ENCODE measurements around the gene TRIM74.
"Not testable (repeated sequence)": the region's sequence is repeated elsewhere in the genome, so short reads cannot be mapped to it uniquely, and the experiment has no call there.

TRIM74 gene

DNA sequence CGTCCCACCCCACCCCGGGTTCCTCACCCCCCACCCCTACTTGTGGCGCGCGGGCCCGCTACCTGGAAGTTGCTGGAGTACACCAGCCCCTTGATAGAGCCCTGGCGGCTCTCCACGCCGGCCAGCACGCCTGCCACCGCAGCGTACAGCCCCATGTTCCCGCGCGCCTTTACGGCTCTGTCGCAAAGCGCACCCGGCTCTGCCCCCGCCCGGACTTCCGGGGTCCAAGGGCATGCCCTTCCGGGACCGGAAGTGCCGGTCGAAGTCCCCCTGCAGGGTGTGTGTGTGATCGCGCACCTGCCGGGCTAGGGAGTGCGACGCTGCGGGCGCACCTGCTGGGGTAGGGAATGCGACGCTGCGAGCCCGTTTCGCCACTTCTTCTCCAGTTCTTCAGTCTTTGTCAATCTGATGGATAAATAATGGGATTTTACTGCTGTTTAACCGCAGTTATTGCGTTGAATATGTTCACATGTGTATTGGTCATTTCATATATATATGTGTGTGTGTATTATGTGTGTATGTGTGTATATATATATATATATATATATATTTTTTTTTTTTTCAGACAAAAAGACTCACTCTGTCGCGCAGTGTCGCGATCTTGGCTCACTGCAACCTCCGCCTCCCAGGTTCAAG, 14.6 kb downstream of the TRIM74 start:
- DNase-seq: not testable (repeated sequence)

DNA sequence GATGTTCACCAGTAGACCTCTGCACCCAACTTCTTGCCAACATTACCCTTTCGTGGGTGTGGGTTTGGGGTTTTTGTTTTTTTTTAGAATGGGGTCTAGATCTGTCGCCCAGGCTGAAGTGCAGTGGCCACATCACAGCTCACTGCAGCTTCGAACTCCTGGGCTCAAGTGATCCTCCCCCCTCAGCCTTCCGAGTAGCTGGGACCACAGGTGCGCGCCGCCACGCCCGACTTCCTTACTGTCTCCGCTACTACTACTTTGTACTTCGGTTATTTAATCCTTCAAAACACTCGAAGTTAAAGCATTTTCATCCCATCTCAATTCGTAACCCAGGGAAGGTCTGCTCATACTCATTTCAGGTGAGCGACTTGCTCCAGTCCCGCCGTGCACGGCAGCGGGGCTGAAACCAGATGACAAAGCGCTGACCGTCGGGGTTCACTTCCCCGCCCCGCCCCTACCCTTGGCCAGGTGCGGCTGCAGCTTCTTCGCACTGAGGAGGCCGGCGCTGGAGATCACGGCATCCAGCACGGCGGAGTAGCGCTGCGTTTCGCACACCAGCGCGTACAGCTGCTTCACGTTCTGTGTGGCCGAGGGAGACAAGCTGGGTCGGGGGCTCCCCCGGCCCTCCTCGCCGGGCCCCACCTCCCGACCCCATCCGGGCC, 15.2 kb downstream of the TRIM74 start:
- DNase-seq: not testable (repeated sequence)

DNA sequence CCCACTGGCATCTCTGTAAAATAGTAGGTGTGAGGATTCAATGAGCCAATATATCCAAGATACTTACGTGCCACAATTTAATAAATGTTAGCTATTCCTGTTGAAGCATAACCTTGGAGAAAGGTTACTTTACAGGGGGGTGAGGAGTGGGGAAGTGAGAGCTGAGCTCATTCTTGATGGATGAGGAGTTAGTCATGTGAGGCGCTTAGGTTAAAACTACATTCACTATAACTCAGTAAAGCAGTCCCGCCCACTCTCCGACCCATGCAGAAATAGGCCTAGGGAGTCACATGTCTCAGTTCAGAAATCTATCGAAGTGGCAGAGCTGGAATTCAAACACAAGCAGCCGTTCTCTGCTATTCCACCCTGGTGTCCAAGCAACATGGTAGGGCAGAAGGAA, 18.8 kb downstream of the TRIM74 start:
- not testable (repeated sequence) for DNase-seq

DNA sequence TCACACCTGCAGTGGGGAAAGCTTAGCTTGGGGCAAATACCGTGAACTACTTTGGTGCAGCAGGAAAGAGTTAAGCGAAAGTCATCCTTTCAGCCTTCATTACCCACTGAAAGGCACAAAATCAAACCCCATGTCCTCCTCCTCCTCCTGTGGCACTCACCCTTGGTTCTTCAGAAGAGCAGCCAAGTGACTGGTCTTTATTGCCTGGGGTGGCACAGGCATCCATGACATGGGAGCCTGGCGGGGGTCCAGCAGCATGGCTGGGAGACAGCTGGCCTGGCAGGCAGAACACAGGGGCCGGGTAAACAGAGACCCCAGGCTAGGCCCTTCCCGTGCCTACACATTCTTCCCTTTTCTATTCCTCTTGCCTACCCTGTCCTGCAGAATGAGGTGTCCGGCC, 19.6 kb downstream of the TRIM74 start:
- not testable (repeated sequence) for DNase-seq

DNA sequence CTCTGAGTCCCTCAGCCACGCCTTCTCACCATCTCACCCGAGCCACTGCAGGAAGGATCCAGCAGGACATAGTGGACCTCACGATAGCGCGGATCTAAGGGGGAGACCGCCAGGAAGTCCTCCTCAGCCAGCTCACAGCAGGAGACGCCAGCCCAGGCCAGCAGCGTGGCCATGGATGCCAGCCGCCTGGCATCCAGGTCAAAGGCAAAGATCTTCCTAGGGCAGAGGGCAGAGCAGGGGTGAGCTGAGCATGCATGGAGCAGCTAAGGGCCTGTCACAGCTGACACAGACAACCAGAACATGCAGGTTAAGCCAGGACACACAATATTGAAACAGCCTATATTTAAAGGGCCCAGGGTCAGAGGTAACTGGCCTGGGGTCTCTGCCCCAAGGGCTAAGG, 20.0 kb downstream of the TRIM74 start:
- not testable (repeated sequence) for DNase-seq

DNA sequence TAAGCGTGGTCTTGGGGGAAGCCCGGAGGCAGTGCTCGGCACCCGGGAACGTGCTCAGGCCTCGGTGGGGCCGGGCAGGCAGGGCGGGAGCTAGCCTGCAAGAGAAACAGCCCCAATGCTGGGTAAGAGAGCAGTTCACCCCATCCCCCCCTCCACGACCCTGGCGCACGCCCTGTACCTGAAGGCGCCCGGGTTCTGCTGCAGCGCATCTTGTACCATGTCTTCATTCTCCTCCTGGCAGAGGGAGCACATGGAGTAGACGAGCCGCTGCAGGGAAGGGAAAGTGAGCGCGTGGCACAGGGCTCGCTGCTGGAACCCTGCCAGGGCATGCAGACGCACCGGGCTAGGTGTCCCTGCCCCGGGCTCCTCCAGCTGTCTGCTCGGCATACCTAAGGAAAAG, 20.6 kb downstream of the TRIM74 start:
- not testable (repeated sequence) for DNase-seq

DNA sequence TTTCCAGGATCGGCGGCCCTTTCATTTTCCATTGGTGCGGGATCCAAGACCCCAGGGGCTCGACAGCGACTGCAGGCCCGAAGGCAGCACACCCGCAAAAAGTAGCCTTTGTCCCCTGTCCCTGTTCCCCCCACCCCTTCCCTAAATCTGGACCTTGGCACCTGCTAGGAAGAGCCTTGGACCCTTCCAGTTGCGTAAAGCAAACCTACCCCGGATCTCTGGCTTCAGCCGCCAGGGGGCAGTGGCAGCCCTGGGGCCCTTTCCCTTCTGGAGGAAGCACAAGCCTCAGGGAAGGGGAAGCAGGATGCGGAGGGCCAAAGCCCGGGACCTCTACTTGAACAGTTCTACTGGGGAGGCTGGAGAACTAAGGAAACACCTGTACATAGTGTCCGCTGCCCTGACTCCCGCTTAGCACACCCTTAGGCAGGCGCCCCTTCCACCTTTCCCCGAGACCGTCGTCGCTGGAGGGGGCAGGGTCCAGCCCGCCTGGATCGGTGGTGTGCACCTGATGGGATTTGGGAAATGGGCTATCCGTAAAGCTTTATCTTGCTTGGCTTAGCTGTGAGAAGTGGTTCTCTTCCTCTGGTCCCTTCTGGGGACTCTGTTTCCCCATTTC, 23.0 kb downstream of the TRIM74 start:
- DNase-seq: not testable (repeated sequence)

DNA sequence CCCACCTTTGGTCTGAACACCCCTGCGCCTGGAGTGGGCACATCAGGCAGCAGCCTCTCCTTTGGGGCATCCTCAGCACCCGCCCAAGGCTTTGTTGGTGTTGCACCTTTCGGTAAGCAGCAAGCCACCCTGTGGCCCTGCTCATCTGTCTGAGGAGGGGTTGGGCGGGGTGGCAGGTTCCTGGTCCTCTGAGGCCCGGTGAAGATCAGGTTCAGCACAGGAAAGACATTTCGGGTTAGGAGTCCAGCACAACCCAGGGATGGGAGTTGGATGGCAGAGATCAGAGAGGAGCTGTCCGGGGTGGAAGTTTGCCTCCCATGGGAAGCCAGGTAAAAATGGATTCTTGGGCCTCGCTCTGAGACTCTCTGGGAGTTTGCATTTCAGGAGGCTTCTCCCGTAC, 23.7 kb downstream of the TRIM74 start:
- DNase-seq: not testable (repeated sequence)

DNA sequence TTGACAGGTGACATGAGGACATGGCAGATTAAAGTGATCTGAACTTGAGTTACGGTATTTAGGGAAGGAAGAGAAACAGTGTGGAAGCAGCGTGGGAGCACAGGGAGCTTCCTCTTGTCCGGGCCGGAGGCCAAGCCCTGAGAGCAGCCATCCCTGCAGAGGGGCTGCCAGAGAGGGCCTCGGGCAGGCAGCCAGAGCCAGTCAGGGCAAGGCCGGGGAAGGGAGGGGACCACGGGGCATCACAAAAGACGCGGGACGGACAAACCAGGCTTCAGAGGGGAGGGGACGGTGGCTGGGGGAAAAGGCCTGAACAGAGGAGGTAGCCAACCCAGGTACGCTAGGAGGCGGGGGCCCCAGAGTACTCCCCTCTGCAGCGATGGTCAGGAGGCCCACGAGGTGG, 24.3 kb downstream of the TRIM74 start:
- not testable (repeated sequence) for DNase-seq

DNA sequence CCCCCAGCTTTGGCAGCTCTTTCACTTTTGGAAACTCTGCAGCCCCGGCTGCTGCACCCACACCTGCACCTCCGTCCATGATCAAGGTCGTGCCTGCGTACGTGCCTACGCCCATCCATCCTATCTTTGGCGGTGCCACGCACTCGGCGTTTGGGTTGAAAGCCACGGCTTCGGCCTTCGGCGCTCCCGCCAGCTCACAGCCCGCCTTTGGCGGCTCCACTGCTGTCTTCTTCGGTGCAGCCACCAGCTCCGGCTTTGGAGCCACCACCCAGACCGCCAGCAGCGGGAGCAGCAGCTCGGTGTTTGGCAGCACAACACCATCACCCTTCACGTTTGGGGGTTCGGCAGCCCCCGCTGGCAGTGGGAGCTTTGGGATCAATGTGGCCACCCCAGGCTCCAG, 26.3 kb downstream of the TRIM74 start:
- not testable (repeated sequence) for DNase-seq

DNA sequence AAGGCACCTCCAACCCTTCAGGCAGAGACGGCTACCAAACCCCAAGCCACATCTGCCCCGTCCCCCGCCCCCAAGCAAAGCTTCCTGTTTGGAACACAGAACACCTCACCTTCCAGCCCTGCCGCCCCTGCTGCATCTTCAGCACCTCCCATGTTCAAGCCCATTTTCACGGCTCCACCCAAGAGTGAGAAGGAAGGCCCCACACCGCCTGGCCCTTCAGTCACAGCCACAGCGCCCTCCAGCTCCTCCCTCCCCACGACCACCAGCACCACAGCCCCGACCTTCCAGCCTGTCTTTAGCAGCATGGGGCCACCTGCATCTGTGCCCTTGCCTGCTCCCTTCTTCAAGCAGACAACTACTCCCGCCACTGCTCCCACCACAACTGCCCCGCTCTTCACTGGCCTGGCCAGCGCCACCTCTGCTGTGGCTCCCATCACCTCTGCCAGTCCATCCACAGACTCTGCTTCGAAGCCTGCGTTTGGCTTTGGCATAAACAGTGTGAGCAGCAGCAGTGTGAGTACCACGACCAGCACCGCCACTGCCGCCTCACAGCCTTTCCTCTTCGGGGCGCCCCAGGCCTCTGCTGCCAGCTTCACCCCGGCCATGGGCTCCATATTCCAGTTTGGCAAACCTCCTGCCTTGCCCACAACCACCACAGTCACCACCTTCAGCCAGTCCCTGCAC, 27.1 kb downstream of the TRIM74 start:
- DNase-seq: not testable (repeated sequence)

DNA sequence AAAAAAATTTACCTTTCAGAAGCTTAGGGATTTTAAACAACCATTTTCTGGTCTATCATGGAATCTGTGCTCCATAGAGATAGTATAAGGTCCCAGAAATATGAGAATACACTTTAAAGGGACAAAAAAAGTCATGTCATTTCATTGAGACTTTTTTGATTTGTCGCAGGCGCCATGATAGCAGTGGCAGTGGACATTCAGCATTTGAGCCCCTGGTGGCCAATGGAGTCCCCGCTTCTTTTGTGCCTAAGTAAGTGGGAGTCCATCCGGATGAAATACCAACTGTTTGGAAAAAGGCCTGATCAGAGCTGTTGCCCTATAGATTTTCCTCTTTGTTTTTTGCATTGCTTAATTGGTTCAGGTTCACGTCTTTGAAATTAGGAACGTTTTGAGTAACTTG, 41.0 kb downstream of the TRIM74 start:
- DNase-seq: not testable (repeated sequence)

DNA sequence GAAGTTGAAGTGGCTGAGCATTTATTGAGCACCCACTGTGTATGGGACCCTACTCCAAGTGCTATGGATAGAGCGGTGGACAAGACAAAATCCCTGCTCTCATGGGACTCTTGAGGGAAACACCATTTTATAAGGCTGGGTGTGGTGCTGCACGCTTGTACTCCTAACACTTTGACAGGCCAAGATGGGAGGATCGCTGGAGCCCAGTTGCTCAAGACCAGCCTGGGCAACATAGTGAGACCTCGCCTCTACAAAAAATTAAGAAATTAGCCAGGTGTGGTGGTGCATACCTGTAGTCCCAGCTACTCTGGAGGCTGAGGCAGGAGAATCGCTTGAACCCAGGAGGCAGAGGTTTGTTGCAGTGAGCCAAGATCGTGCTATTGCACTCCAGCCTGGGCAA, 41.5 kb downstream of the TRIM74 start:
- not testable (repeated sequence) for DNase-seq

DNA sequence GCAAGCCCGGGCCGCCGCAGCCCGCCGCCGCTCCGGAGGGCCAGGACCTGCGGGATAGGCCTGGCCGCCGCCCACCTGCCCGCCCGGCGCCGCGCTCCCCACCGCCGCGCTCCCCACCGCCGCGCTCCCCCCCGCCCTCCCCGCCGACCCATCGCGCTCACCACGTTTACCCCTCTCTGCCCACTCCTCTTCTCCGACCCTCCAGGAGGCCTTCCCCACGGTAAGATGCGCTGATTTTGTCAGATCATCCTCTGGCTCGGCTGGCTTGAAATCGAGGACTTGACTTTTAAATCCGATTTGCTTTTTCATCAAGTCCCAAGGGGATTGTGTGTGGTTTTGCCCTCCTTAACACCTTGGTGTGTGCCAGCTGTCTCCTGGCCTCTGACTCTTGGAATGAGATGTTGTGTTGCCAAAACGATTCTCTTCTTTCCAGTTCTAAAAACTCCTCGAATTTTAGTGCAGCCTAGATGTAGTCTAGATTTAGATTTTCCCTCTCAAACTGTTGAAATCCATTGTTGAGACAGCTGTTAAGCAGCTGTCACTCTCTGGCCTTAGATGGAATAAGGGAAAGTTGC, 43.6 kb downstream of the TRIM74 start:
- no peak for DNase-seq

DNA sequence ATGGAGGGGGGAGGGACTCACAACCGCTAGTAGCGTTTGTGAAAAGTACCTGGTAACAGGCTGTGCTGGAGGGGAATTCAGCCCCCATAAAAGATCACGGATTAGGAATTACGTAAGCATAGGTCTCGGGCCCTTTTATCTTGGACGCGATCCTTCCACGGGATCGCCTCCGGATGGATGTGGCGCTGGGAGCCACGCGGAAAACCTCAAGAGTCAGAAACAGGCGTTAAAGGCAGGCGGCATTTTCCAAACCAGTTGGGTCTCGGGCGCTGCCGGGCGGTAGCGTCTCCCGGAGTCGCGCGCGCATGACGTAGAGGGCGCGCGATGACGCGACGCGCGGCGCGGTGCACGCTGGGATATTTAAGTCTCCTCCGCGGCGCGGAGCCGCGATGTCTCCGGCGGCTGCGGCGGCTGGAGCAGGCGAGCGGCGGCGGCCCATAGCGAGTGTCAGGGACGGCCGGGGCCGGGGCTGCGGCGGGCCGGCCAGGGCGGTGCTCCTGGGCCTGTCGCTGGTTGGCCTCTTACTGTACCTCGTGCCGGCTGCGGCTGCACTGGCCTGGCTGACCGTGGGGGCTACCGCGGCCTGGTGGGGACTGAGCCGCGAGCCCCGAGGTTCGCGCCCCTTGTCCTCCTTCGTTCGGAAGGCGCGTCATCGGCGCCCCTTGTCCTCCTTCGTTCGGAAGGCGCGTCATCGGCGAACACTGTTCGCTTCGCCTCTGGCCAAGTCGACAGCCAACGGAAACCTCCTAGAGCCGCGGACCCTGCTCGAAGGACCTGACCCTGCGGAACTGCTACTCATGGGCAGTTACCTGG, 44.3 kb downstream of the TRIM74 start, which contains the start of gene POM121:
Gene POM121 (plus strand): TSS at position 363 of the 813 bp plus-strand sequence. CDS start 27 bp downstream, at position 390.
- peak; percentile 75 to 84 for DNase-seq

DNA sequence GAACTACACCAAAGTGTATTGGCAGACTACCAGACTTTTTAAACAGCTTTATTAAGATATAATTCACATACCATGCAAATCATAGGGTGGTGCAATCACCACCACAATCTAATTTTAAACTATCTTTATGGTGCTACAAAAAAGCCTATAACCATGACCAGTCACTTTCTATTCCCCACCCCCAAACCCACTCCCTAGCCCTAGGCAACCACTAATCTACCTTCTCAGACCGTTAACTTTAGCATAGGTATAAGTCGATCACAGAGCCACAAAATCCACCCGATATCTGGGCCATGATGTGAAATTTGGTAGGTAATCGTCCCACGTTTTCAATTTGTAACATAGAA, 44.9 kb downstream of the TRIM74 start:
- peak in 1 of 2 donors; percentile 3 for DNase-seq

DNA sequence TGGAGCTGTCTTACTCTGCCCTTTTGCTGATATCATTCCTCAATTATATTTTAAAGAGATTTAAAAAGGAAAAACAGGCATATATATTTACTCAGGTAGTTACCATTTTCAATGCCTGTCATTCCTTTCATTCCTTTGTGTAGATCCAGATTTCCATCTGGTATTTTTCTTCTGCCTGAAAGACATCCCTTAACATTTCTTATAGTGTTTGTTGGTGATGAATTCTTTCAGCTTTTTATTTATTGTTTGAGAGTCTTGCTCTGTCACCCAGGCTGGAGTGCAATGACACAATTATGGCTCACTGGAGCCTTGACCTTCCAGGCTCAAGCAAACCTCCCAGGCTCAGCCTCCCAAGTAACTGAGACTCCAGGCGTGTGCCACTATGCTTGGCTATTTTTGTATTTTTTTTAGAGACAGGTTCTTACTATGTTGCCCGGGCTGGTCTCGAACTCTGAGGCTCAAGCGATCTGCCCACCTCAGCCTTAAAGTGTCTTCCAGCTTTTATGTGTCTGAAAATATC, 50.0 kb downstream of the TRIM74 start:
- DNase-seq: no peak

DNA sequence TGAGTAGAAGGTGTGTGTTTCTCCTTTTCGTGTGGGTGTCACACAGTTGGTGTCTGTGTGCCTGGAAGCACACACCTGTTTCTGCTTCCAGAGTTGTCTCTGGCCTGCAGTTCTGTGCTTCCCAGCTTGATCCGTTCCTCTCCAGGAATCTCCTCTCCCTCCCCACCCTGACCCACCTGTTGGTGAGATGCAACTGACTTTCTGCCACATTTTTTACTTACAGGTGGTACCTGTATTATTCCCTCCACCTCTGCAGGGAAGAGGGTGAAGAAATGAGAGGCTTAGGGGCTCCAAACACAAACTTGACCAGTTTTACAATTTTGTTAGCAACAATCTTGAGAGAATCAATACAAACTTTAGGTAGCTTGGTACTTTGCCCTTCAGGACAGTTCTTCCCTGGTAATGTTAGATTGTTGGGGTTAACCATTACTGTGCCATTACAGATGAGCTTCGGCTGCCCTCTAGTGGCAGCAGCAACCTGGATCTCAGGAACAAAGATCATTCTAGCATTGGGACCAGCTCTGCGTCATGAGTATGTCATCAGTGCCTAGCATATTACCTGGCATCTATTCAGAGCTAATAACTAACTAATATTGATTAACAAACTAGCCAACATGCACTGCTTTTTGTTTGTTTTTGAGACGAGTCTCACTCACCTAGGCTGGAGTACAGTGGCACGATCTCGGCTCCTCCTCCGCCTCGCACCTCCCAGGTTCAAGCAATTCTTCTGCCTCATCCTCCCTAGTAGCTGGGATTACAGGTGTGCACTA, 54.3 kb downstream of the TRIM74 start:
- peak; percentile 40 to 52 for DNase-seq

DNA sequence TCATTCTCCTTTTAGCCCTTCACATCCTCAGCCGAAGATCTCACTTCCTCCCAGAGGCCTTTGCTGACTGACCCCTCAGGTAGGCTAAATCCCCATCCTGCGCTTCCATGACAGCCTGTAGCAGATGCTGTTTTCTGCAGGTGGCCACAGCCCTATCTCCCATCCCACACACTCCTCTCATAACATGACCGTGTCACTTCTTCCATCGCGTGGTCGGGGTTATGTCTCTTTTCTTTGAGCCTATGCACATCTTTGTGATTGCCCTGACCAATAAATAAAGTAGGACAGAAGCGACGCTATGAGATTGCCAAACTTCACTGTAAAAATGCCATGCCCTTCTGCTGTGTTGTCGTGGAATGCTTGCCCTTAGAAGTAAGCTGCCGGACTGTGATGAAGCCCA, 55.5 kb downstream of the TRIM74 start:
- DNase-seq: peak in 1 of 2 donors; percentile 25

DNA sequence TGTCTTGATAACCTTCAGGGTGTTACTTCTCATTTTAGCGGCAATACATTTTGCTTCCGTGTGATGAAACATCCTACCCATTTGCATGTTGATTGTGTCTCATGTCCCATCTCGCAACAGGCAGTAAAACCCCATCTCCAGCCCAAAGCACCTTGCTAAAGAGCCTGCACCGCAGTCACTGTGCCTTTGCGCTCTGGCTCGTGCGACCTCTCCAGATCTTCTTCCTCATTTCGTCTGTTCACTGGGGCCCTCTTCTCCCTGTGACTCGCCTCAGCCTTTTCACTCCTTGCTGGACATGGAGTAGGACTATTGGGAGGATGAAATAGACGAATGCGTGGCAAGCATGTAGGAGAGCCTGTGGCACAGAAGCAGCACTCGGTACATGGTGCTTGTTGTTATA, 57.9 kb downstream of the TRIM74 start:
- DNase-seq: not testable (repeated sequence)
